HTERT RPE-1 (cell line): ENCODE measurements around the gene COG6.

Experiments used
- in situ Hi-C: fragments of 300-500 bp; cut with MboI; formaldehyde crosslinking; loops from 4 replicates; pipeline ENCODE4 v1.14.3; 2020; ENCODE audit warnings: low sequenced_read_pairs

COG6 gene

DNA sequence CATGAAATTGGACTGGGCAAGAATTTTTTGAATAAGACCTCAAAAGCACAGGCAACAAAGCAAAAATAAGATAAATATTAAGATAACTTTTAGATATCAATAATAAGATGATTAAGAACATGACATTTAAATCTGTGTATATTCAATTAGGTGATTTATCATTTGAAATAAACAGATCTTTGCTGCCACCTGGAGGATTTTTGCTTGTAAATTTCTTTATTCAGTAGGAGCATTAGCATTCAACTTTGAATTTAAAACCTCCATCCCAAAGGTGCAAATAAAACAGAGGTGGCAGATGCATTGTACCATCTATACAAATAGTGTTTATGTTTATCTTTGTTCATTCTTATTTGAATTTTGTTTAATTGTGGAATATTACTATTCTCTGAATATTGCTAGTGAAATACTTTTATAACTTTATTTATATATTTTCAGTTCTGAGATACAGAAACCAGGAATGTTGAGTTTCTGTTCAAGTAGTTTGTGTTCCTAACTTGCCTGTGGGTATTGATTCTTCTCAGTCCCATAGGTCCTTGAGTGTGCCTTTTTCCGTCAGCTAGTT lies 20.9 kb downstream of the COG6 start:
- in situ Hi-C loops = no loop called here

- in situ Hi-C loops = no loop called here
Observed at GRCh38 chr13:39682310-39682709, 26.8 kb downstream of the COG6 start.

GRCh38 chr13:39682788-39683187 lies 27.3 kb downstream of the COG6 start:
- in situ Hi-C loops = no loop called here

DNA sequence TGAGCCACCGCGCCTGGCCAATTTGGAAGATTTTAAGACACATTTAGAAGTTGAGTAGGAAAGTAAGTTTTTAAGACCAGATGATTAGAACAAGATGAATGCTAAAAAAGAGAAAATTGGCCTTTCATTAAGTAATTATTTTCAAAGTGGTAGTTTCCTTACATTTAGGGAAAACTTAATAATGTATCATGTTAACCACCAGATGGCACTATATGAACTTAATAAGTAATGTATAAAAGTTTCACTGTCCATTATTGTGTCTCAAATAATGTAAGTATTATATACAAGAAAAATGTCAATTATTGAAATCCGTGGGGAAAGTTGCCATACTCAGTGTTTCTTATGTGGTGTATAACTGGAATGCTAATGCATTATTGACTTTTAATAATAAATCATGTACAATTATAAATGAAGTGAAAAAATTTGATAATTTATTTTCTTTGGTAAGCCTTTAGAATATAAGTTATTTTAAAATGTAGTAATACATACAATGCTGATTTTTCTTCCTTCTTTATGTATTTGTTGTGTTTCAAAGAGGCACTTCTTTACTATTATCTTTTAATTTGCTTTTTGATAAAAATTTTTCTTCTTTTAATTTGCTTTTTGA lies 29.2 kb downstream of the COG6 start:
- in situ Hi-C loops = no loop called here

DNA sequence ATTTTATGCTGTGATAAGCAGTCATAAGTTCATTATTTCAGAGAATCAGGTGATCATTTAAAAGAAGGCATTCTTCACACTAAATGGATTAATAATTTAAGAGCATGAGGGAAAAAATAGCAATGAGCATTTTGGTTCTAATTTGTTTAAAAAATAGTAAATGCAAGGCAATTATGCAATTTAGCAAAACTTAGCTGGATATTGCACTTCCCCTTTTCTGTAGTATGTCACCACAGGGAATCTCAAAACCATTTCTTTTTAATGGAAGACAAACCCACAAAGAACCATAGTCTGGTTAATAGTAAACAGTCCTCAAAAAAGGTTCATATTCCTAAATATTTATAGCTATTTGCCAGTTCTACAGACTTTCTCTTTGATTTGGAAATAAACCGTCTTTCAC lies 30.2 kb downstream of the COG6 start:
- in situ Hi-C loops = no loop called here

- in situ Hi-C loops = no loop called here
Observed at GRCh38 chr13:39688278-39688677, 32.8 kb downstream of the COG6 start.

GRCh38 chr13:39688699-39689405 lies 33.4 kb downstream of the COG6 start:
- in situ Hi-C loops = no loop called here

- in situ Hi-C loops = no loop called here
Observed at GRCh38 chr13:39692660-39693438, 37.4 kb downstream of the COG6 start.

- in situ Hi-C loops = no loop called here
Observed at GRCh38 chr13:39699274-39699673, 43.8 kb downstream of the COG6 start.

GRCh38 chr13:39712626-39713025 lies 57.2 kb downstream of the COG6 start:
- in situ Hi-C loops = no loop called here

- in situ Hi-C loops = no loop called here
Observed at GRCh38 chr13:39729156-39729555, 73.7 kb downstream of the COG6 start.

GRCh38 chr13:39734952-39735351 lies 79.5 kb downstream of the COG6 start:
- in situ Hi-C loops = no loop called here

DNA sequence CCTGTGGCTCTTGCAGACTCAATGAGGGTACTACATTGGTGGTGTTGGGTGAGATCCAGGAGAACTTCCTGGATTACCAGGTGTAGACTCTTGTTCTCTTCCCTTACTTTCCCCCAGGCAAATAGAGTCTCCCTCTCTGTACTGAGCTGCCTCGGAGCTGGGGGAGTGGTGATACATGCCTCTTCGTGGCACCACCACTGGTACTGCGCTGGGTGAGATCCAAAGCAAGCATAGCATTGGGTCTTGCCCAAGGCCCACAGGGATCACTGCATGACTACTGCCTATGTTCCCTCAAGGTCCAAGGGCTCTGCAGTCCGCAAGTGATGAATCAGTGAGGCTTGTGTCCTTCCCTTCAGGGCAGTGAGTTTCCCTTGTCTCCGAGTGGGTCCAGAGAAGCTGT lies 81.6 kb downstream of the COG6 start:
- in situ Hi-C loops = no loop called here

DNA sequence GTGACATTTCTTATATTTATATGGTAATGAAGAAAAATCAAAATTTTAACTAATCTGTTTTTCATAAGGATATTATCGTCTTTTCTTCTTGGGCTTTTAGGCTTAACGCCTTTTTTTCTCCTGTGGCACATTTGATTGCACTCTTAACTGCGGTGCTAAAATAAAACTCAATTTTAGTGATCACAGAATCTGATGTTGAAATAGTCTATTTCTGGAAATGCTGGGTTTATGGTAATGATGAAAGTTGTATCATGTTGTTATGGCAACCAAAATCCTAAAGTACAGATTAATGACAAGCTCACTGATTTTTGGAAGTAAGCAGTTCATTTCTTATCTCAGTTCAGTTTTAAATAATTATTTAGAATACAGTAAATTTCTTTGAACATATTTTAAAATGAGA lies 85.3 kb downstream of the COG6 start:
- in situ Hi-C loops = no loop called here

- in situ Hi-C loops = no loop called here
Observed at GRCh38 chr13:39748961-39749360, 93.5 kb downstream of the COG6 start.

DNA sequence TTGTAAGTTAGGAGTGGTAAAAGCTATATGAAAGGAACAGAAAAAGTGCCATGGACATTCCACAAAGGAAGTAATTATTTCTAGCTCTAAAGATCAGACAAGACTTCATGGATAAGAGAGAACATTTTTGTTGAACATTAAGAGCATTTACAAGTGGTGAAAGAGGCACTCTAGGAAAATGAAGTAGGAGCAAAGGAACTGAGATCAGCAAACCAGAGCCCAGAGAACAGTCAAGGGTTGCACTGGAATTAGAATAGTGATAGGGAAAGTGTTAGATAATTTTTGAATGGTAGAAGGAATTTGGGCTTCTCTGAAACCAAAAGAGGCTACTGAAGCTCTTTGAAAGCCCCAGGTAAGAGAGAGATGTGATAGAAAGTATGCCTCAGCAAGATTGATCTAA lies 94.1 kb downstream of the COG6 start:
- in situ Hi-C loops = no loop called here

DNA sequence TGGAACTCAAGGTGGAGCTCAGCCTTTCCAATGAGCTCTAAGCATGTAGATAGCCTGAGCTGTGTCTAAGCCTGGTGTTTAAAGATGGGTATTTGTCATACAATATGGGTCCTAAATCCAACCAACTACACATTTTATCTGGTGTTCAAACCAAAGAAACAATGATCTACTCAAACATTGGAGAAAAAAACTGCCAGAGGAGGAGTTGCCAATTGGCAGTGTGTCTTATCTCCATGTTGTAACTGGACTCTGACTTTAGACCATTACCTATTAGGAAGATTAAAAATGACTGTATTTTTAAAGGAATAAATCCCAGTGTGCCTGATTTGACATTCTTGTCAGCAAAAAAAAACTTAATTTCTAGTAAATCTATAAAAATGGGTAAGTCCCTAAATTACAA lies 96.3 kb downstream of the COG6 start:
- in situ Hi-C loops = no loop called here

GRCh38 chr13:39760521-39760920 lies 105.1 kb downstream of the COG6 start:
- in situ Hi-C loops = no loop called here

GRCh38 chr13:39765801-39766463 lies 110.5 kb downstream of the COG6 start:
- in situ Hi-C loops = no loop called here

DNA sequence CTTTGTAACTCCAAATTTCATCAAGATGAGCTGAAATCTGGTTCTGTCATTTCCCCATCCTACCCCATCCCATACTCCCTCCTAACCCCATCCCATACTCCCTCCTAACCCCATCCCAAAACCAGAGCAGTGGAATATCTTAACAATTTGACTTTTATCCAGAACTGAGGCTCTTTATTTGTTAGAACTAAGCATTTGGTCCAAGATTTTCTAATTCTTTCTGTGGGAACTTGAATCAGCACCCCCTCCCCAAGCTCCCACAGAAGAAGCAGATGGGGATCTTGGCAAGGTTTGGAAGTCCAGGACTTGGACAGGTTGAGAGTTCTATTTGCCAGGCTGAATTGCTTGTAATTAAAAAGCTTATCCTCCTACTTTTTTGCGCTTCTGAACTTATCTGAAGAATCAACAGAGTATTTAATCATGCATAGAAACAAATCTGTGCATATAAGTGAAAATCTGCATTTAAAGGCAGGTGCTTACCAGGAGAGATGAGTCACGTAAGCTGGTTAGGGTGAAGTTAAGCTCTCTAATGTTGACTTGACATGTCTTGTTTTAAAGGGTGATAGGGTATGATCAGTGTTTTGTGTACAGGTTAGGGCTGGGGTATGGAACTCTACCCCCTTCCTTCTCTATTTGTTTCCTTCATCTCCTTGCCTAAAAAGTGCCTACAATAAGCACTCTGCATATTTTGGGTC lies 111.1 kb downstream of the COG6 start:
- in situ Hi-C loops = no loop called here
